GM21576 (cell line): ENCODE data around the gene SIRPB1.
"Not testable (repeated sequence)": the region's sequence is repeated elsewhere in the genome, so short reads cannot be mapped to it uniquely, and the experiment has no call there.

ENCODE experiments used
- ATAC-seq: cut with Tn5 transposase; IDR thresholded peaks from one replicate; pipeline ENCODE4 v1.9.1; 2021; ENCODE audit warnings: mild to moderate bottlenecking, moderate library complexity; ENCODE audit not compliant: unreplicated experiment

SIRPB1 gene

GRCh38 chr20:1608678-1609347, 11.0 kb downstream of the SIRPB1 start:
- ATAC-seq: not testable (repeated sequence)

GRCh38 chr20:1600736-1601135, 19.1 kb downstream of the SIRPB1 start:
- ATAC-seq: no peak

GRCh38 chr20:1595333-1595732, 24.5 kb downstream of the SIRPB1 start:
- ATAC-seq: no peak

- no peak for ATAC-seq
These were observed 31.0 kb downstream of the SIRPB1 start for GRCh38 chr20:1588533-1589460.

GRCh38 chr20:1587781-1588532, 31.9 kb downstream of the SIRPB1 start:
- ATAC-seq: no peak

- no peak for ATAC-seq
These were observed 40.3 kb downstream of the SIRPB1 start for GRCh38 chr20:1579488-1579887.

- no peak for ATAC-seq
These were observed 41.9 kb downstream of the SIRPB1 start for GRCh38 chr20:1577906-1578305.

GRCh38 chr20:1577313-1577712, 42.5 kb downstream of the SIRPB1 start:
- not testable (repeated sequence) for ATAC-seq

GRCh38 chr20:1576641-1577040, 43.2 kb downstream of the SIRPB1 start:
- ATAC-seq: no peak

GRCh38 chr20:1576003-1576402, 43.8 kb downstream of the SIRPB1 start:
- ATAC-seq: not testable (repeated sequence)

GRCh38 chr20:1571583-1571982, 48.2 kb downstream of the SIRPB1 start:
- not testable (repeated sequence) for ATAC-seq
